Stimulated activated CD8-positive, alpha-beta memory T cell treated with anti-CD3 and anti-CD28 coated beads, Interleukin-12 subunit alpha, Interleukin-12 subunit beta, amount 100 ng/mL, for 24 hours (primary cell): ENCODE data around the gene EPOP.
"Not testable (repeated sequence)": the region's sequence is repeated elsewhere in the genome, so short reads cannot be mapped to it uniquely, and the experiment has no call there.

ENCODE experiments used
- DNase-seq: peaks from one replicate; pipeline ENCODE4 v3.0.0-alpha.2; 2020; ENCODE audit errors: extremely low read depth

EPOP gene

GRCh38 chr17:38653230-38653629, 21.5 kb downstream of the EPOP start:
- DNase-seq = no peak

- DNase-seq = not testable (repeated sequence)
Measured at GRCh38 chr17:38650653-38651173, 24.0 kb downstream of the EPOP start.

- no peak for DNase-seq
Measured at GRCh38 chr17:38637951-38638350, 36.8 kb downstream of the EPOP start.

- no peak for DNase-seq
Measured at GRCh38 chr17:38636054-38636453, 38.7 kb downstream of the EPOP start.

- DNase-seq = no peak
Measured at GRCh38 chr17:38632334-38632733, 42.4 kb downstream of the EPOP start.

GRCh38 chr17:38628441-38628840, 46.3 kb downstream of the EPOP start:
- DNase-seq = no peak

- DNase-seq = no peak
Measured at GRCh38 chr17:38627957-38628356, 46.8 kb downstream of the EPOP start.

GRCh38 chr17:38626606-38627226, 48.0 kb downstream of the EPOP start:
- DNase-seq = not testable (repeated sequence)

- DNase-seq = no peak
Measured at GRCh38 chr17:38625482-38625881, 49.3 kb downstream of the EPOP start.

GRCh38 chr17:38624782-38625355, 49.9 kb downstream of the EPOP start:
- not testable (repeated sequence) for DNase-seq
